ENCODE results near the gene TMEM186. TPM values are rescaled to one million over a fixed set of nuclear protein-coding genes. Genes with fewer than 3 reads are reported as not detected.
"Not testable (repeated sequence)": the region's sequence is repeated elsewhere in the genome, so short reads cannot be mapped to it uniquely, and the experiment has no call there.

TMEM186 gene
- total RNA-seq, 1 experiment from 2014 or later: 7.5 TPM

- no peak for DNase-seq (ENCODE audit: low spot score)
Measured at GRCh38 chr16:8774208-8774607, 23.2 kb downstream of the TMEM186 start.

DNA sequence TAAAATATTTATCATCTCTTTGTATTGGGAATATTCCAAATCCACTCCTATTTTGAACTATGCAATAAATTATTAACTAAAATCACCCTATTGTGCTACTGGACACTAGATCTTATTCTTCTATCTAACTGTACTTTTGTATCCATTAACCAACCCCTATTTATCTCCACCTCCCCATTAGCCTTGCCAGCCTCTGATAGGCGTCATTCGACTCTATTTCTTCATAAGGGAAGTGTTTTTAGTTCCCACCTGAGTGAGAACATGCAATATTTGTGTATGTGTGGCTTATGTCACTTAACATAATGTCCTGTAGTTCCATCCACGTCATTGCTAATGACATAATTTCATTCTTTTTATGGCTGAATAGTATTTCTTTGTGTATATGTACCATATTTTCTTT lies 23.9 kb downstream of the TMEM186 start:
- DNase-seq (ENCODE audit: low spot score): no peak

DNA sequence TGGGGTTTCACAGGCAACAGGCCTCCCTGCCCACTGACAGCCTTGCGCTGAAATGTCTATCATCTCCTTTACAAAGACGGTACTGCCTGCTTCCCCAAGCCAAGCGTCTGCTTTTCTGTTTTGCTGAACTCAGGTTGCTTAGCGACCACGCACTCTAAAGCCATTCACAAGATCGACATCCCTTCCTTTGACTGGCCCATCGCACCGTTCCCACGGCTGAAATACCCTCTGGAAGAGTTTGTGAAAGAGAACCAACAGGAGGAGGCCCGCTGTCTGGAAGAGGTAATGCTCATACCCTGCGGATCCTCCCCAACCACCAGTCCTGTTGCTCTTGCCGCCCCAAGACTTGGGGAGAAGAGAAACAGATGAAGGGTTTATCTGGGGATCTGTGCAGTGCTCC lies 28.7 kb downstream of the TMEM186 start:
- DNase-seq (ENCODE audit: low spot score): no peak

GRCh38 chr16:8768283-8768682 lies 29.2 kb downstream of the TMEM186 start:
- DNase-seq (ENCODE audit: low spot score): no peak

DNA sequence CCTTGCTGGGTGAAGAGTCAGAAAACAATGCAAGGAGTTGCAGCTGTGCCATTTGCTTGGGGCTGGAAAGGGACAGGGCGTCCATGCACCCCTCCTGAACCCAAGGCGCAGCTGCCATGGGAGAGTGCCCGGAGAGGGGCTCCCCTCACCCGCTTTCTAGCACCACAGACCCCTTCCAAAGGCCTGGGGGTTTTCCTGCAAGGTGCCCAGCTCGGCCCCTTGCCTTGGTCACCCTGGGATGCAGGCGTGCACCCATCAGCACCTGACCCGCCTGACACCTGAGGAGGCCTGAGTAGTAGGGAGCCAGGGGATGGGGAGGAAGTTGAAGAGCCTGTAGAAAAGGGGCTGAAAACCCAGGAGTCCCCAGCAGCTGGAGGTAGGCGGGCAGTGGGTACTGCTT lies 30.3 kb downstream of the TMEM186 start:
- DNase-seq (ENCODE audit: low spot score): no peak

GRCh38 chr16:8764525-8765250 lies 32.8 kb downstream of the TMEM186 start:
- no peak for DNase-seq (ENCODE audit: low spot score)

DNA sequence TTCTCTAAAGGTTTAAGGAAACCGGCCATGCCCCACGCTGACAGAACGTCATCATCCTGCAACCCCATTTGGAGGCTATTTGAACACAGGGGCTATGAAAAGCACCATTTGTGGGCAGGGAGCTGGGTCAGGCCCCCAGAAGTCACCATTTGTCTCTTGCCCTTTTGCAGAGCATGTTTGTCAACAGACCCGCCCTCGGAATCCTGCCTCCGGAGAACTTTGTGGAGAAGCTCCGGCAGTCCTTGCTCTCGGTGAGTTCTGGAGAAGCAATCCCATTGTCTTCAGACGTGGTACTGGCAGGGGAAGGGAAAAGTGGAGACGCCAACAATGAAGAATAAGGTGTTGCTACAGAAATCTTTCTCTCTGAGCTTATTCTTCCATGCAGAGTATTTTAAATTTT lies 33.5 kb downstream of the TMEM186 start:
- DNase-seq (ENCODE audit: low spot score): no peak

- DNase-seq (ENCODE audit: low spot score): no peak
Measured at GRCh38 chr16:8763083-8763482, 34.4 kb downstream of the TMEM186 start.

DNA sequence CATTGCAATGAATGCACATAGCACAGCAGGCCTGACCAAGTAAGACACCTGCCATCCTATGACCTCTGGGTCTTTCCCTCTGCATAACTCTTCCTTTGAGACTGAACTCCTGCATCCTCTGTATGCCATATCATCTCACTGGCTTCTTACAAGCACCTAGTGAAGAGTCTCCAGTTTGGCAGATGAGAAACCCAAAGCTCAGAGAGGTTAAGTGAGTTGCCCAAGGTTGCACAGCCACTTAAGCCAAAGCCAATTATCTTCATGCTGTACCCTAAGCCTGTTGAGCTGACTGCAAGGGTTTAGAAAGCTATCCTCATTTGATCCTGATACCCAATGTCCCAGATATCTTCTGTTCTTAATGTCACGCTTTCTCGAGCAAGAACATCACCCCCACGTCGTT lies 35.2 kb downstream of the TMEM186 start:
- DNase-seq (ENCODE audit: low spot score): no peak

DNA sequence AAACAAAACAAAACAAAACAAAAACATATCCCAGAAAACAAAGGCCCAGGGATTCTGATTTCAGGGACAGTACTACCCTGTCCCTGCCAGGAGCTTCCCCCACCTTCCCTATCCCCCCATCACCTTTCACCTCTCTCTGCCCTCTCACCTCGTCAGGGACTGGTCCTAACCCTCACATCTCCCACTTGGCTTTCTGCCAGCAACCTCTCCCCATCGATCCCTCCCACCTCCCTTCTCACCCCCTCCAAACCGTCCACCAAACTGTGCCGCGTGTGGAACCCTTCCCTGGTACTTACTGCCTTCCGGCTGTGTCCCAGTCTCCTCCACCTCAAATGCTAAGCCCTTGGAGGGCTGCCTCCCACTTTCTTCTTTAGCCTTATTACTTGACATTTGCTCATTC lies 36.4 kb downstream of the TMEM186 start:
- DNase-seq (ENCODE audit: low spot score): no peak

DNA sequence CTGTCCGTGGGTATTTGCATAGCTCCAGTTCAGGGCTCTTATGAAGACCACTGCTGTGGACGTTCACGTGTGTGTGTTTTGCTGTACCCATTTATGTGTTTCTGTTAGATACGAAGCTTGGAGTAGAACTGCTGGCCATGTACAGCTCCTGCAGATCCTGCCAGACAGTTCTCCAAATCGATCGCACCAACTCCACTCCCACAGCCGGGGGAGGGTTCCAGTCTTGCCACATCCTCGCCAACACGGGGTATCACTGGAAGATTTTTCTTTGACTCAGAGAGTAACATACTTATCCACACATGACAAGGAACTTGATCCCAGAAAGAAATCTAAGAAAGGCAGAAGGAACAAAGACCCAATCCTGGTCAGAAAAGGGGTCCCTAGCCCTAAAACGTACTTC lies 37.4 kb downstream of the TMEM186 start:
- no peak for DNase-seq (ENCODE audit: low spot score)

DNA sequence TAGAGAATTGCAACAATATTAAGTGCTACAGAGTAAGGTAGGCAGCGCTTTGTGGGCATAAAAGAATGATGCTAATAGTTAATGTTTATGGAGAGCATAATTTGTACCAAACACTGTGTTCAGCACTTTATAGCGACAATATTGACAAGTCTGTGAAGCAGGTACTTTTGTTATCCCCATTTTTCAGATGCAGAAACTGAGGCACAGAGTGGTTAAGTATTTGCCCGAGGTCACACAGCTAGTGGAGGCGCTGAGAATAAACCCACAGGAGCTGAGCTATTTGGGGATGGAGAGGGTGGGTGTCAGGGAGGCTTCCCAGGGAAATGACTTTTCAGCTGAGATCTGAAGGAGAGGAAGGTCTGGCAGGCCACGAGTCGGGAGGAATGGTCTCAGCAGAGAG lies 39.4 kb downstream of the TMEM186 start:
- DNase-seq (ENCODE audit: low spot score): no peak

- DNase-seq (ENCODE audit: low spot score): no peak
Measured at GRCh38 chr16:8756755-8757154, 40.7 kb downstream of the TMEM186 start.

- DNase-seq (ENCODE audit: low spot score): no peak
Measured at GRCh38 chr16:8753416-8754054, 43.9 kb downstream of the TMEM186 start.

DNA sequence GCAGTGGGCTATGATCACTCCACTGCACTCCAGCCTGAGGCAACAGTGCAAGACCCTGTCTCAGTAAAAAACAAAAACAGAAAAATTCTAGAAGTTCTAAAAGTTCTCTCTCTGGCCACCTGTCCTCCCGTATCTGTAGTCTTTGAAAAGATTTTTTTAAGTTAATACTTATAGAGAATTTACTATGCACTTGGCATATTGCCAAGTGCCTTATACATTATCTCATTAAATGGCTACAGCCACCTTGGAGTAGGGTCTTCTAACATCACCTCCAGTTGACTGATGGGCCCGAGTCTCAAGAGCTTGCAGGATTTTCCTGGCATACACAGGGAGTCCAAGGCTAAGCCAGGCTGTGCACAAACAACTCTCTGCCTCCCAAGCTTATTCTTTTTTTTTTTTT lies 44.7 kb downstream of the TMEM186 start:
- DNase-seq (ENCODE audit: low spot score): no peak

- DNase-seq (ENCODE audit: low spot score): no peak
Measured at GRCh38 chr16:8751481-8752311, 45.7 kb downstream of the TMEM186 start.

- DNase-seq (ENCODE audit: low spot score): not testable (repeated sequence)
Measured at GRCh38 chr16:8748944-8749343, 48.5 kb downstream of the TMEM186 start.

Other genes starting within 250 kb of the TMEM186 start
- gene TMEM114, start 207.1 kb downstream of the TMEM186 start, total RNA-seq (2014; rRNA removed; shearing (Covaris generic)): not detected in 2 replicates
- 16.4 and 21.0 TPM in 2 replicates for gene METTL22, start 175.9 kb downstream of the TMEM186 start, total RNA-seq (2014; rRNA removed; shearing (Covaris generic))
- gene ABAT, start 123.0 kb downstream of the TMEM186 start, total RNA-seq (2014; rRNA removed; shearing (Covaris generic)): 0.36 and 1.1 TPM in 2 replicates
- gene PMM2, start 200 bp upstream of the TMEM186 start, total RNA-seq (2014; rRNA removed; shearing (Covaris generic)): 49.0 and 65.5 TPM in 2 replicates
- 197 and 220 TPM in 2 replicates for gene CARHSP1, start 71.4 kb upstream of the TMEM186 start, total RNA-seq (2014; rRNA removed; shearing (Covaris generic))
- not detected in 2 replicates for gene LITAFD, start 84.7 kb upstream of the TMEM186 start, total RNA-seq (2014; rRNA removed; shearing (Covaris generic))
- 45.8 and 64.7 TPM in 2 replicates for gene USP7, start 166.3 kb upstream of the TMEM186 start, total RNA-seq (2014; rRNA removed; shearing (Covaris generic))

All from HT-29 (cell line).